ENCODE results near the gene BOD1L1.
"Not testable (repeated sequence)": the region's sequence is repeated elsewhere in the genome, so short reads cannot be mapped to it uniquely, and the experiment has no call there.

Gene BOD1L1

DNA sequence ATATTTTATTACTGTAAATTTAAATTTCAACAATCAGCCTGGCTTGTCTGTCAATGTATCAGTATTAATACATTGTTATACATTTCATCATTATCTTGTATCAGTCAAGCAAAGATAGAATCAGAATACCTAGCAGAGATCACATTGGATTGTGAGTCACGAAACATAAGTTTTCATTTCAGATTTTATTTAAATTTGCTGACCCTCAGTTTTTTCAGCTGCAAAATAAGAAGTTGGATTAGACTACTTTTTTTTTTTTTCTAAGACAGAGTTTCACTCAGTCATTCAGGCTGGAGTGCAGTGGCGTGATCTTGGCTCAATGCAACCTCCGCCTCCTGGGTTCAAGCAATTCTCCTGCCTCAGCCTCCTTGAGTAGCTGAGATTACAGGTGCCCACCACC is 49.9 kb downstream of the BOD1L1 start:
- TF ChIP-seq, protein P1, sequence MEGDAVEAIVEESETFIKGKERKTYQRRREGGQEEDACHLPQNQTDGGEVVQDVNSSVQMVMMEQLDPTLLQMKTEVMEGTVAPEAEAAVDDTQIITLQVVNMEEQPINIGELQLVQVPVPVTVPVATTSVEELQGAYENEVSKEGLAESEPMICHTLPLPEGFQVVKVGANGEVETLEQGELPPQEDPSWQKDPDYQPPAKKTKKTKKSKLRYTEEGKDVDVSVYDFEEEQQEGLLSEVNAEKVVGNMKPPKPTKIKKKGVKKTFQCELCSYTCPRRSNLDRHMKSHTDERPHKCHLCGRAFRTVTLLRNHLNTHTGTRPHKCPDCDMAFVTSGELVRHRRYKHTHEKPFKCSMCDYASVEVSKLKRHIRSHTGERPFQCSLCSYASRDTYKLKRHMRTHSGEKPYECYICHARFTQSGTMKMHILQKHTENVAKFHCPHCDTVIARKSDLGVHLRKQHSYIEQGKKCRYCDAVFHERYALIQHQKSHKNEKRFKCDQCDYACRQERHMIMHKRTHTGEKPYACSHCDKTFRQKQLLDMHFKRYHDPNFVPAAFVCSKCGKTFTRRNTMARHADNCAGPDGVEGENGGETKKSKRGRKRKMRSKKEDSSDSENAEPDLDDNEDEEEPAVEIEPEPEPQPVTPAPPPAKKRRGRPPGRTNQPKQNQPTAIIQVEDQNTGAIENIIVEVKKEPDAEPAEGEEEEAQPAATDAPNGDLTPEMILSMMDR (conservative IDR thresholded peaks at IDR 0.05) = no peak
- no peak overlapping the region for H3K27ac ChIP-seq

- no peak overlapping the region for H3K27ac ChIP-seq
- TF ChIP-seq, protein P1 (conservative IDR thresholded peaks at IDR 0.05) = no peak
Measured at GRCh38 chr4:13570916-13571315, 56.6 kb downstream of the BOD1L1 start.

- TF ChIP-seq, protein P1 (conservative IDR thresholded peaks at IDR 0.05) = no peak
- no peak overlapping the region for H3K27ac ChIP-seq
Measured at GRCh38 chr4:13567125-13567524, 60.4 kb downstream of the BOD1L1 start.

GRCh38 chr4:13562876-13563275 is 64.6 kb downstream of the BOD1L1 start:
- TF ChIP-seq, protein P1 (conservative IDR thresholded peaks at IDR 0.05) = no peak
- no peak overlapping the region for H3K27ac ChIP-seq

DNA sequence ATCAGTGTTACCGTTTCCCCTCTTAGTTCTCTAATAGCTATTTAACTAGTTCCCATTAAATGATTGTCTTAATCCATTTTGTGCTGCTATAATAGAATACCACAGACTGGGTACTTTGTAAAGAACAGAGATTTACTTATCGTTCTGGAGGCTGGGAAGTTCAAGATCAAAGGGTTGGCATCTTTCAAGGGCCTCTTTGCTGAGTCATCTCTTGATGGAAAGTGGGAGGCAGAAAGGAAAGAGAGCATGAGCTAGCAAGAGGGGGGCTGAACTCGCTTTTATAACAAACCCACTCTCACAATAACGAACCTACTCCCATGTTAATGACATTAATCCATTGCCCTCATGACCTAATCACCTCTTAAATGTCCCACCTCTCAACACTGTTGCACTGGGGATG is 65.9 kb downstream of the BOD1L1 start:
- TF ChIP-seq, protein P1 (conservative IDR thresholded peaks at IDR 0.05) = no peak
- no peak overlapping the region for H3K27ac ChIP-seq

DNA sequence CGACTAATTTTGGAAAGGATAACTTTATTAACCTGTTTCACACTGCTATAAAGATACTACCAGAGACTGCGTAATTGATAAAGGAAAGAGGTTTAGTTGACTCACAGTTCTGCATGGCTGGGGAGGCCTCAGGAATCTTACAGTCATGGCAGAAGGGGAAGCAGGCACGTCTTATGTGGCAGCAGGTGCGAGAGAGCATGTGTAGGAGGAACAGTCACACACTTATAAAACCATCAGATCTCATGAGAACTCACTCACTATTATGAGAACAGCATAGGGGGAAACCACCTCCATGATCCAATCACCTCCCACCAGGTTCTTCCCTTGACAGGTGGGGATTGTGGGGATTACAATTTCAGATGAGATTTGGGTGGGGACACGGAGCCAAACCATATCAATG is 67.4 kb downstream of the BOD1L1 start:
- H3K27ac ChIP-seq = not testable (repeated sequence)

GRCh38 chr4:13559413-13559812 is 68.1 kb downstream of the BOD1L1 start:
- H3K27ac ChIP-seq = no peak overlapping the region
- TF ChIP-seq, protein P1 (conservative IDR thresholded peaks at IDR 0.05) = no peak

DNA sequence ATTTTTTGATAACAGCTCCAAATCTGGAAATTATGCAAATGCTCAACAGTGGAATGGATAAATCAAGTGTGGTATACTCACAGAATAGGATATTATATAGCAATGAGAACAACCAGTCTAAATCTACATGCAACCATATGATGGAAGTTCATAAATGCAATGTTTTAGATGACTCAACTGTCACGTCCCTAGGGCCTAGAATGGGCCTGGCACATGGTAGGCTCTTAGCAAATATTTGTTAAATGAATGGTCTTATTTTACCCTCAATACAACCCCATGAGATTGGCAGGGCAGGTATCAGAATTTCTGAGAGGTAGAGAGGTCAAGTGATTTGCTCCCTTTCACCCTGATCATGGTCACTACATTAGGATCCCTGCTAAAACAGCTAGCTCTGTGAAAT is 68.6 kb downstream of the BOD1L1 start:
- TF ChIP-seq, protein P1 (conservative IDR thresholded peaks at IDR 0.05) = no peak
- no peak overlapping the region for H3K27ac ChIP-seq

Data from VCaP (cell line).